PC-9 (cell line): ENCODE measurements around the gene LGR6.

Source experiments
- EZH2 ChIP-seq: fragments of 200-600 bp; sonication (generic); IDR thresholded peaks from 2 replicates; pipeline ENCODE4 v1.8.0; 2017; ENCODE audit warnings: antibody characterized with exemption, low read depth
- TF ChIP-seq, protein P1 (sequence below): fragments of 200-600 bp; sonication (generic); conservative IDR thresholded peaks from 2 replicates; pipeline ENCODE4 v1.6.1; 2017; ENCODE audit warnings: mixed run types, antibody characterized with exemption, mild to moderate bottlenecking, moderate library complexity

GRCh38 chr1:202289009-202289408, 95.4 kb downstream of the LGR6 start:
- TF ChIP-seq, protein P1, sequence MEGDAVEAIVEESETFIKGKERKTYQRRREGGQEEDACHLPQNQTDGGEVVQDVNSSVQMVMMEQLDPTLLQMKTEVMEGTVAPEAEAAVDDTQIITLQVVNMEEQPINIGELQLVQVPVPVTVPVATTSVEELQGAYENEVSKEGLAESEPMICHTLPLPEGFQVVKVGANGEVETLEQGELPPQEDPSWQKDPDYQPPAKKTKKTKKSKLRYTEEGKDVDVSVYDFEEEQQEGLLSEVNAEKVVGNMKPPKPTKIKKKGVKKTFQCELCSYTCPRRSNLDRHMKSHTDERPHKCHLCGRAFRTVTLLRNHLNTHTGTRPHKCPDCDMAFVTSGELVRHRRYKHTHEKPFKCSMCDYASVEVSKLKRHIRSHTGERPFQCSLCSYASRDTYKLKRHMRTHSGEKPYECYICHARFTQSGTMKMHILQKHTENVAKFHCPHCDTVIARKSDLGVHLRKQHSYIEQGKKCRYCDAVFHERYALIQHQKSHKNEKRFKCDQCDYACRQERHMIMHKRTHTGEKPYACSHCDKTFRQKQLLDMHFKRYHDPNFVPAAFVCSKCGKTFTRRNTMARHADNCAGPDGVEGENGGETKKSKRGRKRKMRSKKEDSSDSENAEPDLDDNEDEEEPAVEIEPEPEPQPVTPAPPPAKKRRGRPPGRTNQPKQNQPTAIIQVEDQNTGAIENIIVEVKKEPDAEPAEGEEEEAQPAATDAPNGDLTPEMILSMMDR, result no peak
- TF ChIP-seq EZH2, result no peak
